HG02763 (cell line): ENCODE data around the gene ZP3.
A peak's percentile ranks its signal among the peaks of the same experiment; 100 is the strongest.
"Not testable (repeated sequence)": the region's sequence is repeated elsewhere in the genome, so short reads cannot be mapped to it uniquely, and the experiment has no call there.

ENCODE experiments used
- ATAC-seq: cut with Tn5 transposase; IDR thresholded peaks from one replicate; pipeline ENCODE4 v1.9.1; 2021; ENCODE audit warnings: mild to moderate bottlenecking, moderate library complexity; ENCODE audit not compliant: unreplicated experiment

Gene ZP3

DNA sequence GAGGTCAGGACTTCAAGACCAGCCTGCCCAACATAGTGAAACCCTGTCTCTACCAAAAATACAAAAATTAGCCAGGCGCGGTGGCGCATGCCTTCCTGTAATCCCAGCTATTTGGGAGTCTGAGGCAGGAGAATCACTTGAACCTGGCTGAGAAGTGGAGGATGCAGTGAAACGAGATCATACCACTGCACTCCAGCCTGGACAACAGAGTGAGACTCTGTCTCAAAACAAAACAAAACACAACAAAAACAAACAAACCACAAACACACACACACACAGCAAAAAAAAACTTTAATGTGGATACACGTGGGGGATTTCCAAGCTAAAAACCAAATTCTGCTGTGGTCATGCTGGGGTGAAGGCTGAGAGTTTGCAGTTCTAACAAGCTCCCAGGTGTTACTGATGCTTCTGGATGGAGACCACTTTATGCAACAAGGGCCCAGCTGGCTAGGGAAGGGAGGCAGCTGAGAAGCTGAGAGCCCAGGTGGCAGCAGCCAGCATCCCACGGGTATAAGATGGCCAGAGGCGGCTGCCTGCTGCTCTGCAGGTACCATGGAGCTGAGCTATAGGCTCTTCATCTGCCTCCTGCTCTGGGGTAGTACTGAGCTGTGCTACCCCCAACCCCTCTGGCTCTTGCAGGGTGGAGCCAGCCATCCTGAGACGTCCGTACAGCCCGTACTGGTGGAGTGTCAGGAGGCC lies at the start of gene ZP3:
ZP3 (plus strand) TSS at position 538 of the 699 bp plus-strand sequence; CDS start at position 553, 15 bp downstream.
- no peak for ATAC-seq

DNA sequence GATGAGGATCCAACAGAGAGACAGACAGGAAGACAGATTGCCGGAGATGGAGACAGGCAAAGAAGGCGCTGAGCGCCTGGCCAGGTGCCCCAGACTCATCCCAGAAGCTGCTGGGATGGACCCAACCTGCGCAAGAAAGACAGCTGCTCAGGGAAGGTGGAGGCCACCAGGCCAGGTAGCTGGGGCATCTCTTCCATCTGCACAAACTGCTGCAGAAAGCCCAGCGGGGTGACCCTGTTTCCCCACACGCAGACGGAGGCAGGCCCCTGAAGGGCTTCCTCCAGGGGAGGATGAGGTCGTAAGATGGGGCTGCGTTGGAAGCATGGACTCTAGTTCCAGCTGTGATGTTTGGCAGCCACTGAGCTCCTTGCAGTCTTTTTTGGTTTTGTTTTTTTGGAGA lies 49.5 kb upstream of the ZP3 start:
- no peak for ATAC-seq

DNA sequence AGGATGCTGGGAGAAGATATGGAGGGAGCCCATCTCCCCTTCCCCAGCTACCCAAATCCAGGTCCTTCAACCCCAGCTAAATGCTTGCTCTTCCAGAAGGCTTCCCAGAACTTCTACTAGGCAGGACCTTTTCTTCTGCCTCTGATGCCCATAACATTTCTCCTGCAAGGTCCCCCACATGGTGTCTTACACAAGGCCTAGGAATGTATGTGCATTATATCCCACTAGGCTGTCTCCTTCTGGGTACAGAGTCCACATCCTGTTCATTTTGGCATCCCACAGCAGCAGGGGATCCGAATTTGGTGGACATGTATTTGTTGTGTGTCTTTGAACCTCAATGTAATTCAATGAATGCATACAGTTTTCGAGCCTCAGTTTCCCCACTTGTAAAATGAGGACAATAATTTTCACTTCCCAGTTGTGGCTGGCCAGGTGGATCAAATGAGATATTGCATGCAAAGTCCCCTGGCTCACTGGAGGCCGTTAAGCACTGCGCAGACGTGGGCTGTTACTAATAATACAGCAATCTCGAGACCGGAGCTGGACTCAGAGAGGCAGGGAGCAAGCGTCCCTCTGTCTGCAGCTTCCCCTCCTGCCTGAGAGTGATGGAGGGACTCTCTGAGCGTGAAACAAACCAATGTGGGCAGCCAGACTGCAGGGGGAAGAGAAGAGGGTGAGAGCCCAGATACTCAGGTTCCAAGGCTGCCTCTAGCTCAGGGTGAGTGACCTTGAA lies 47.4 kb upstream of the ZP3 start:
- ATAC-seq: no peak

DNA sequence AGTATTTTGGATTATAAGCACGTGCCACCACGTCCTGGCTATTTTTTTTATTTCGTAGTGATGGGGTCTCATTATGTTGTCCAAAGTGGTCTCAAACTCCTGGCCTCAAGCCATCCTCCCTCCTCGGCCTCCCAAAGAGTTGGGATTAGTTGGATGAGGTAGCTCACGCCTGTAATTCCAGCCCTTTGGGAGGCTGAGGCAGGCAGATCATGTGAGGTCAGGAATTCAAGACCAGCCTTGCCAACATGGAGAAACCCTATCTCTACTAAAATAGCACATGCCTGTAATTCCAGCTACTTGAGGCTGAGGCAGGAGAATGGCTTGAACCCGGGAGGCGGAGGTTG lies 44.2 kb upstream of the ZP3 start:
- no peak for ATAC-seq

DNA sequence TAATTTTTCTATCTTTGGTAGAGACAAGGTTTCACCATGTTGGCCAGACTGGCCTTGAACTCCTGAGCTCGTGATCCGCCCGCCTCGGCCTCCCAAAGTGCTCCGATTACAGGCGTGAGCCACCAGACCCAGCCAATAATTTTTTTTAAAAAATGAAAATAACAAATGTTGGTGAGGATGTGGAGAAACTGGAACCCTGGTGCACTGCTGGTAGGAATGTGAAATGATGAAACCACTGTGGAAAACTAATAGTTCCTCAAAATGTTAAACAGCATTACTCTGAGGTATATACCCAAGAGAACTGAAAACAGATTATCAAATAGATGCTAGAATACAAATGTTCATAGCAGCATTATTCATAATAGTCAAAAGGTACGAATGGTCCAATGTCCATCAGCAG lies 42.9 kb upstream of the ZP3 start:
- ATAC-seq: no peak

DNA sequence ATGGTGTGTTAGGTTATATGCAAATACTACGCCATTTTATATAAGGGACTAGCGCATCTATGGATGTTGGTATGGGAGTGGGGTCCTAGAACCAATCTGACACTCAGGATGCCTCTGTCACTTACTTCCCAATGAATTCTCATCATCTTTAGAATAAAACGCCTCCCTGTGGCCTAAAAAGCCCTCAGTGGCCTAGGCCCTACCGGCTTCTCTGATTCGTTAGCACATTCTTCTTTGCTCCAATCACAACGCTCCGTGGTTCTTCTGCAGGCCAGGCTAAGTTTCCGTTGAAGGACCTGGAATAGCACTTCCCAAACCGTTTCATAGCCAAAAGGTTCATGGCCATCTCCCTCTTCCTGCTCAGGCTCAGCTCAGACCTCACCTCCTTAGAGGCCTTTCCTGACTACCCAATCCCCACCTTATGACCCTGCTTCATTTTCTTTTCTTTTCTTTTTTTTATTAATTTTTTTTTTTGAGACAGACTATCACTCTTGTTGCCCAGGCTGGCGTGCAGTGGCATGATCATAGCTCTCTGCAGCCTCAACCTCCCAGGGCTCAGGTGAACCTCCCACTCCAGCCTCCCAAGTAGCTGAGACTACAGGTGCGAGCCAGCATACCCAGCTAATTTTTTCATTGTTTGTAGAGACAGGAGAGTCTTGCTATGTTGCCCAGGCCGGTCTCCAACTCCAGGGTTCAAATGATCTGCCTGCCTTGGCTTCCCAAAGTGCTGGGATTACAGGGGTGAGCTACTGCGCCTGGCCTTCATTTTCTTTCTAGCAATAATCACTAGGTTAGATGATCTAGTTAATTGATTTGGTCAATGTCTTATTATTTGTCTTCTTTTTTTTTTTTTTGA lies 41.4 kb upstream of the ZP3 start:
- ATAC-seq: no peak

DNA sequence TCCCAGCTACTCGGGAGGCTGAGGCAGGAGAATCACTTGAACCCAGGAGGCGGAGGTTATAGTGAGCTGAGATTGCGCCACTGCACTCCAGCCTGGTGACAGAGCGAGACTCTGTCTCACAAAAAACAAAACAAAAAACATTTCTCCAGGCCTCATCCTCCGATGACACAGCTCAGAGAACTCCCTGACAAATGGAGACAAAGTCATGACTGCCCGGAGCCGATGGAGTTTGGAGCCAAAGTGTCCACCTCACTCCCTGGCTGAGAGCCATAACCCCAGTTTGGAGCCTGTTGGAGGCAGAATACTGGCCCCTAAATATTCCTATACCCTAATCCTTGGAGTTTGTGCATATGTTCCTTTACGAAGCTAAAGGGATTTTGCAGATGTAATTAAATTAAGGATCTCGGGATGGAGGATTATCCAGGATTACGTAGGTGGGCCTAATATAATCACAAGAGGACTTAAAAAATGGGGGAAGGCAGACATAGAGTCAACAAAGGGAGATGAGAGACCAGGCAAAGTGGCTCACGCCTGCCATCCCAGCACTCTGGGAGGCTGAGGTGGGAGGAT lies 38.0 kb upstream of the ZP3 start:
- ATAC-seq: no peak

DNA sequence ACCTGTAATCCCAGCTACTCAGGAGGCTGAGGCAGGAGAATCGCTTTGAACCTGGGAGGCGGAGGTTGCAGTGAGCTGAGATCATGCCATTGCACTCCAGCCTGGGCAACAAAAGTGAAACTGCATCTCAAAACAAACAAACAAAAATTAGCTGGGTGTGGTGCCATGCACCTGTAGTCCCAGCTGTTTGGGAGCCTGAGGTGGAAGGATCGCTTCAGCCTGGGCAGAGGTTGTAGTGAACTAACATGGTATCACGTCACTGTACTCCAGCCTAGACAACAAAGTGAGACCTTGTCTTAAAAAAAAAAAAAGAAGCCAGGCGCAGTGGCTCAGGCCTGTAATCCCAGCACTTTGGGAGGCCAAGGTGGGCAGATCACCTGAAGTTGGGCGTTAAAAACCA lies 37.0 kb upstream of the ZP3 start:
- ATAC-seq: not testable (repeated sequence)

DNA sequence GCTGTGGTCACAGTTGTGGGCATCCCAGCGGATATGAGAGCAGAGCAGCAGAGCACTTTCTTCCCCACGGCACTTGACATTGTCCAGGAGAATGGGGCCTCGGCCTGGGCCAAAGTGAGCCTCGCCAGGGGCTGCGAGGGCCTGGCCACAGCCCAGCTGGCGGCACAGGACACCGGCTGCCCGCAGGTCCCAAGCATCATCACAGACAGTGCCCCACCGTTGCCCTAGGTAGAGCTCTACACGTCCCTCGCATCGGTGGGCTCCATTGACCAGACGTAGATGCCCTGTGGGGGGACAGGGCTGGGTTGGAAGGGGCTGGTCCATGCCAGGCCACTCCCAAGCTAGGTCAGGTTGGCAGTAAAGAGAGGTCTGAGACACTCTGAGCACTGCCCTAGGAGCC lies 34.7 kb upstream of the ZP3 start:
- ATAC-seq: no peak

DNA sequence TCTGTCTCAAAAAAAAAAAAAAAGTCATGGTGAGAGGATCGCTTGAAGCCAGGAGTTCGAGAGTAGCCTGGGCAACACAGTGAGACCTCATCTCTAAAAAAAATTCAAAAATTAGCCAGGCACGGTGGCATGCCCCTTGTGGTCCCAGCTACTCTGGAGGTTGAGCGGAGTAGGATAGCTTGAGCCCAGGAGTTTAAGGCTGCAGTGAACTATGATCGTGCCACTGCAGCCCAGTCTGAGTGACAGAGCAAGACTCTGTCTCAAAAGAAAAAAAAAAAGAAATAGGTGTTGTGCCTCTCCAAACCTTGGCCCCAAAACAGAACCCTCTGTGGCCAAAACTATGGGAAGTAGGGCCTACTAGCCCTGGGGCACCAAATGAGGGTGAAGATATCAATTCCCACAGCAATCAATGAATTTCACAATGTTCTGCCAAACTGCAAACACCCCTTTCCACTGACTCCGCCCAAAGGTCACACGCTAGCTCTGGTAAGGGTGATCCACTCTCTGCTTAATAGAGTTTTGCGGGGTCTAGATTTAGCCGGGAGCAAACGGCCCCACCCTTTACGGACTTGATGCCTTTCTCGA lies 32.1 kb upstream of the ZP3 start:
- ATAC-seq: no peak

DNA sequence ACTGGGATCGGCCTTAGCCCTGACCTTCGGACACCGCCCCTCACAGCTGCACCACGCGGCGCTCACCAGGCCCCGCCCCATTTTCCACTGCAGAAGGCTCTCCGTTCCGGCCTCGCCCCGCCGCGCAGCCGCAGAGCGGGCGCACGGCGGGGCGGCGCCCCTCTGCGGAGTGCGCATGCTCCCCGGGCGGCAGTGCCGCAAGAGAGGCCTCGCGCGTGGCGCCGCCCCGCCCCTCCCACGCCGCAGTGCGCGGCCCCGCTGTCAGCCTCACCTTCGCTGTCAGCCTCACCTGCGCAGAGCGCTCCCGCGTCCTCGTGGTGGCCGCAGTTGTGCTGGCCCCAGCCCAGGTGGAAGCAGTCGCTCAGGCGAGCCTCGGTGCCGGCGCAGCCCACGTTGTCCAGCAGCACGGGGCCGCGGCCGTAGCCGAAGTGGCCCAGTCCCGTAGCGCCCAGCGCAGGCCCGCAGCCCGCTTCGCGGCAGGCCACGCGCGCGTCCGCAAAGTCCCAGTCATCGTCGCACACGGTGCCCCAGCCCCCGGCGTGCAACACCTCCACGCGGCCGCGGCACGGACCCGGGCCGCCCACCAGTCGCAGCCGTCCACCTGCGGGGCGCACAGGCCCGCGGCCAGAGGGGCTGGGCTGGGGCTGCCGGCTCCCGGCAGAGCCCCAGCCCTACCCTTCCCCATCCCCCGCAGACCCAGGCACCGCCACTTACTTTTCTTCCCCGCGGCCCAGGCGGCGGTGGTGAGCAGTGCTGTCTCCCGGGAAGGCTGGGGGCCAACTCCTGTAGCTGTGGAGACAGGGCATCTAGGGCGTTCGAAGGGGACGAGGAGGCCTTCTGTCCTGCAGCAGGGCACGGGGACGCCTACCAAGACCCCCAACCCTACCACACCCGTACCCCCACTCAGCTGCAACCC lies 31.4 kb upstream of the ZP3 start:
- peak; percentile 83 for ATAC-seq

DNA sequence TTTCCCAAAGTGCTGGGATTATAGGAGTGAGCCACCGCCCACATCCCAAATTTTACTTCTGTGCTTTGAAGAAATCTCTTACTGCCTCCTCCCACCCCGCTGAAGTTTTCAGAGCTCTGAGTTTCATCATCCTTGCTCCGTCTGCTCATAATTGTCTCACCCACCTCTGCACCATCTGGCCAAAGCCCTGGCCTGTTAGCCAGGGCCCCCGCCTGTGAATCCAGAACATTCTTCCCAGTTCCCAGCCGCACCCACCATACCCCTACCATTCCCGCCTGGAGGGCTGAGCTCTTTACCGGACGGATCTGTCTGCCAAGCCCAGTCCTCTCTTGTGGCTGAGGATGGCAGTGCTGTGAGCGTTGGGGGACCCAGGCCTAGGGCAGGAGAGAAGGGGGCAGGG lies 29.8 kb upstream of the ZP3 start:
- ATAC-seq: no peak

DNA sequence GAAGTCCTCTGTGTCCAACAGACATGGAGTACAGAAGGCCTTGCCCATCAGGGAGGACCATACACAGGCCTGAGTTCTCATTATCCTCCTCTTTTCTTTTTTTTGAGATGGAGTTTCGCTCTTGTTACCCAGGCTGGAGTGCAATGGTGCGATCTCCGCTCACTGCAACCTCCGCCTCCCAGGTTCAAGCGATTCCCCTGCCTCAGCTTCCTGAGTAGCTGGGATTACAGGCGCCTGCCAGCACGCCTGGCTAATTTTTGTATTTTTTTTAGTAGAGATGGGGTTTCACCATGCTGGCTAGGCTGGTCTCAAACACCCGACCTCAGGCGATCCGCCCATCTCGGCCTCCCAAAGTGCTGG lies 29.2 kb upstream of the ZP3 start:
- ATAC-seq: not testable (repeated sequence)

DNA sequence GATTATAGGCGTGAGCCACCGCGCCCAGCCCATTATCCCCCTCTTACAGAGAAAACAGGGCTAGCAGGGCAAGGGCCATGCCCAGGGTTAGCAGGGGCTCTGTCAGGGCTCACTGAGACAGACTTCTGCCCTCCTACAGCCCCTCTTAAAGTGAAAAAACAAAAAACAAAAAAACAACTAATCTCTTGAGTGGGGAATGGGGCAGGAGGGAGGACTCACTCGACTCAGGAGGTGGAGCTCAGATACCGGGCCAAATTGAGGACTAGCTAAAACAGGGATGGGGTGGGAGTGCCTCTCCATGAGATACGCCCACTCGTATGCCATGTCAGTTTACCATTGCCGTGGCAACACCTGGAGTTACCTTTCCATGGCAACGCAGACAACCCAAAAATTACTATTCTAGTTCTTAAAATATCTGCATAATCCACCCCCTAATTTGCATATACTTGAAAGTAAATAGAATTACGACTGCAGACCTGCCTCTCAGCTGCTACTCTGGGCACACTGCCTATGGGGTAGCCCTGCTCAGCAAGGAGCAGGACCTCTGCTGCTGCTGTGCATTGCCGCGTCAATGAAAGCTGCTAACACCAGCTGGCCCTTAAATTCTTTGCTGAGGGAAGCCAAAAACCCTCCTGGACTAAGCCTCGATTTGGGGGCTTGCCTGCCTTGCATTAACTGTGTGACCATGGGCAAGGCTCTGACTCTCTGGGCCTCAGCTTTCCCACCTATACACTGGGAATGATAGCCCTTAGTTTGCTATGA lies 28.6 kb upstream of the ZP3 start:
- no peak for ATAC-seq

DNA sequence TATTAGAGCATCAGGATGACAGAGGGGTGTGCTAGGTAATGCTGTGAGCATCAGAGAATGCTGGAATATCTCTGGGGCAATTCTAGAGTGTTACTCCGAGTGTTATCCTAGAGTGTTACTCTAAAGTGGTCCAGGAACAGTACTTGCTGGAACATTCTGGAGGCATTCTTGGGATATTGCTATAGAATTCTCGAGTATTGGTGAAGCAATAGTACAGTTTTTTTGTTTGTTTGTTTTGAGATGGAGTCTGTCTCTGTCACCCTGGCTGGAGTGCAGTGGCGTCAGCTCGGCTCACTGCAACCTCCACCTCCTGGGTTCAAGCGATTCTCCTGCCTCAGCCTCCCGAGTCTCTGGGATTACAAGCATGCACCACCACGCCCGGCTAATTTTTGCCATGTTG lies 27.9 kb upstream of the ZP3 start:
- no peak for ATAC-seq

DNA sequence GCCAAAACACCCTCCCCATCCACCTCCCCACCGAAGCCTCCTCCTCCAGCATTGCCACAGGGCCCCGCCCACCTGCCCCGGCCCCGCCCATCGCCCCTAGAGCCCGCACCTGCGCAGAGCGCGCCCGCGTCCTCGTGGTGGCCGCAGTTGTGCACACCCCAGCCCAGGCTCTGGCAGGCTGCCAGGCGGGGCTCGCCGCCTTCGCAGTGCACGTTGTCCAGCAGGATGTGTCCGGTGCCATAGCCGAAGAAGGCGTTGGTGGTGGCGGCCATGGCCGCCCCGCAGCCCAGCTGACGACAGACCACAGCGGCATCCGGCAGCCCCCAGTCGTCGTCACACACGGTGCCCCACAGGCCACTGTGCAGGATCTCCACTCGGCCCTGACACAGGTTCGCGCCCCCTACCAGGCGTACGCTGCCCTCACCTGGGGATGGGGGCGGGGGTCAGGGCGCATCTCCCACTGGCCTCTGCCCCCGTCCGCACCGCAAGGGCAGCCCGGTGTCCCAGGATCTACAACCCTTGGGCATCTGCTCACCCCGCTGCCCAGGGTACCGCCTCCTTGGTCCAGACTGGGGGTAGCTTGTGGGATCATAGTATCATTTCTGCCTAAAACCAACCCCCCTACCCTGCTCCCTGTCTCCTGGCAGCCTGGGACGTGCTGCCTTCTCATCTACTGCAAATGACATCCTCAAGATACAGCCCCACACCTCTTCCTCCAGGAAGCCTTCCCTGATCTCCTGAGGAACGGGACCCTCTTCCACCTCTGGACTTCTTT lies 27.2 kb upstream of the ZP3 start:
- no peak for ATAC-seq

DNA sequence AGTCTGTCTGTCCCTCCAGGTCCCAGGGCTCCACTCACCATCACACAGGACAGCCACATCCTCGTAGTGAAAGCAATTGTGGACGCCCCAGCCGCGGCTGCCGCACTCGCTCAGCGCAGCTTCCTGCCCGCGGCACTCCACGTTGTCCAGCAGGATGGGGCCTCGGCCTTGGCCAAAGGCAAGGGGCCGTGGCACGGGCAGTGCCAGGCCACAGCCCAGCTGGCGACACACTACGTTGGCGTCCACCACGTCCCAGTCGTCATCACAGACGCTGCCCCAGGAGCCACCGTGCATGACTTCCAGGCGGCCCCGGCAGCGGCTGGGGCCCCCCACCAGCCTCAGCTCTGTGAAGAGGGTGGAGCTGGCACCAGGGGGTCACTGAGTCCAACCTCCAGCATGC lies 24.5 kb upstream of the ZP3 start:
- ATAC-seq: no peak

DNA sequence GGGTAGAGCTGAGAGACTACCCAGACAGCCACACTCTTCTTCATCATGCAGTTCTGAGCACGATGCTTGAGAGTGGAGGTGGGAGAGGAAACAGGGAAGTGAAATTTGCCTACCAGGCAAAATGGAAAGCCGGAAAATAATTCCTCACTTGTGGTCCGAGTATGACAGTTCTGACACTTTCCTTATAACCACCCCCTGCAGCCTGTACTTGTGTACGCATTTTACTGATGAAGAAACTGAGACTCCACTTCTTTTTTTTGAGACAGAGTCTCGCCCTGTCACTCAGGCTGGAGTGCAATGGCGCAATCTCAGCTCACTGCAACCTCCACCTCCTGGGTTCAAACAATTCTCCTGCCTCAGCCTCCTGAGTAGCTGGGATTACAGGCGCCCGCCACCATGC lies 21.7 kb upstream of the ZP3 start:
- not testable (repeated sequence) for ATAC-seq
